Measurements from ENCODE around the gene C14orf119.

- TF ChIP-seq CTCF (IDR thresholded peaks at IDR 0.05 in 4 of 5, conservative IDR thresholded peaks at IDR 0.05 in 1 of 5) (no peak), POLR2A (IDR thresholded peaks at IDR 0.05) (no peak)
Measured at GRCh38 chr14:23055147-23055550, 40.2 kb upstream of the C14orf119 start.

Measured in gastrocnemius medialis (tissue), 4 donors.